ENCODE results near the gene KRTAP4-8. TPM values are rescaled to one million over a fixed set of nuclear protein-coding genes. Genes with fewer than 3 reads are reported as not detected.
"Not testable (repeated sequence)": the region's sequence is repeated elsewhere in the genome, so short reads cannot be mapped to it uniquely, and the experiment has no call there.

Gene KRTAP4-8
- total and polyA plus RNA-seq, 5 donors from 2014 or later = not detected

- peak; percentile 65 to 68 for ATAC-seq (ENCODE audit: low read depth in 2 of 2)
- H3K36me3 Mint-ChIP-seq; H3K9me3 ChIP-seq (ENCODE audit: control insufficient read depth in 2 of 2, low read length in 2 of 2); H3K27ac ChIP-seq (ENCODE audit: insufficient read depth, low read length, poor library complexity, severe bottlenecking); H3K36me3 ChIP-seq (ENCODE audit: control insufficient read depth, insufficient read depth, low read length); H3K27me3 ChIP-seq (ENCODE audit: control insufficient read depth, insufficient read depth, low read length); H3K4me1 ChIP-seq (ENCODE audit: control insufficient read depth, insufficient read depth, low read length, poor library complexity, severe bottlenecking); H3K9me3 Mint-ChIP-seq: not testable (repeated sequence)
- Mint-ChIP-seq H3K27me3 (peaks cover 38% of the 10 kb centered on the region), H3K4me1 (peaks cover 7 to 40% (median 14%) of the 10 kb centered on the region in 4 donors), H3K4me3 (peak overlapping the region in 2 of 4 donors; percentile 50 to 58), H3K27ac (peak overlapping the region; percentile 5 to 83 (median 76))
- H3K4me3 ChIP-seq (ENCODE audit: low read depth, low read length) = peak overlapping the region; percentile 41
- peak in 2 of 3 donors; percentile 22 to 35 for DNase-seq
These were observed 22.1 kb upstream of the KRTAP4-8 start for GRCh38 chr17:41119696-41120690.

GRCh38 chr17:41118721-41119120 is 20.8 kb upstream of the KRTAP4-8 start:
- ATAC-seq (ENCODE audit: low read depth in 2 of 2) = no peak
- no peaks in the 10 kb centered on the region for H3K36me3 Mint-ChIP-seq

DNA sequence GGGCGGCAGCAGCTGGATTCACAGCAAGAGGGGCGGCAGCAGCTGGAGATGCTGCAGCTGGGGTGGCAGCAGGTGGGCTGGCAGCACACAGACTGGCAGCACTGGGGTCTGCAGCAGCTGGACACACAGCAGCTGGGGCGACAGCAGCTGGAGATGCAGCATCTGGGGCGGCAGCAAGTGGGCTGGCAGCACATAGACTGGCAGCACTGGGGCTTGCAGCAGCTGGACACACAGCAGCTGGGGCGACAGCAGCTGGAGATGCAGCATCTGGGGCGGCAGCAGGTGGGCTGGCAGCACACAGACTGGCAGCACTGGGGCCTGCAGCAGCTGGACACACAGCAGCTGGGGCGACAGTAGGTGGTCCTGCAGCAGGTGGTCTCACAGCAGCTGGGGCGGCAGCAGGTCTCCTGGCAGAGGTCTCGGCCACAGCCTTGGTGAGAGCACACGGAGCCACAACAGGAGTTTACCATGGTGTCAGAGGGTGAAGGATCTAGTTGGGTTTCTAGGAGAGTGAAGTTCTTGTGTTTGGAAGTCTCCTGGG is 20.0 kb upstream of the KRTAP4-8 start, which contains the start of gene KRTAP4-11:
TSS of gene KRTAP4-11 (minus strand) at position 528 of the 541 bp plus-strand sequence. CDS start at position 470, 58 bp downstream.
- H3K9me3 Mint-ChIP-seq; ATAC-seq (ENCODE audit: low read depth in 2 of 2); H3K4me3 ChIP-seq (ENCODE audit: low read depth, low read length); H3K36me3 Mint-ChIP-seq; DNase-seq; H3K27me3 ChIP-seq (ENCODE audit: control insufficient read depth, insufficient read depth, low read length); H3K4me1 ChIP-seq (ENCODE audit: control insufficient read depth, insufficient read depth, low read length, poor library complexity, severe bottlenecking); H3K36me3 ChIP-seq (ENCODE audit: control insufficient read depth, insufficient read depth, low read length); H3K9me3 ChIP-seq (ENCODE audit: control insufficient read depth in 2 of 2, low read length in 2 of 2); H3K4me3 Mint-ChIP-seq; H3K27ac ChIP-seq (ENCODE audit: insufficient read depth, low read length, poor library complexity, severe bottlenecking): not testable (repeated sequence)
- Mint-ChIP-seq H3K4me1 (peaks cover 7 to 24% (median 10%) of the 10 kb centered on the region in 4 donors), H3K27ac (peak within 1 kb of the TSS in 1 of 3 donors; percentile 65), H3K27me3 (peaks cover 27% of the 10 kb centered on the region)

More at GRCh38 chr17:41118721-41119120, 20.8 kb upstream of the KRTAP4-8 start:
- Mint-ChIP-seq H3K4me1 (peaks cover 7 to 30% (median 11%) of the 10 kb centered on the region in 4 donors), H3K4me3 (no peak overlapping the region), H3K27me3 (peaks cover 31% of the 10 kb centered on the region), H3K27ac (no peak overlapping the region), H3K9me3 (peaks cover 0 to 6% (median 0%) of the 10 kb centered on the region in 7 donors)
- Histone ChIP-seq H3K4me3 (ENCODE audit: low read depth, low read length) (no peak overlapping the region), H3K27ac (ENCODE audit: insufficient read depth, low read length, poor library complexity, severe bottlenecking) (no peak overlapping the region), H3K9me3 (ENCODE audit: control insufficient read depth in 2 of 2, low read length in 2 of 2) (no peaks in the 10 kb centered on the region), H3K36me3 (ENCODE audit: control insufficient read depth, insufficient read depth, low read length) (no peaks in the 10 kb centered on the region), H3K4me1 (ENCODE audit: control insufficient read depth, insufficient read depth, low read length, poor library complexity, severe bottlenecking) (peaks cover 9% of the 10 kb centered on the region), H3K27me3 (ENCODE audit: control insufficient read depth, insufficient read depth, low read length) (peaks cover 7% of the 10 kb centered on the region)
- DNase-seq = no peak

GRCh38 chr17:41116297-41116696 is 18.4 kb upstream of the KRTAP4-8 start:
- no peak overlapping the region for H3K4me3 Mint-ChIP-seq
- H3K4me1 Mint-ChIP-seq = peaks cover 7 to 21% (median 10%) of the 10 kb centered on the region in 4 donors
- H3K36me3 ChIP-seq (ENCODE audit: control insufficient read depth, insufficient read depth, low read length) = no peaks in the 10 kb centered on the region
- peaks cover 29% of the 10 kb centered on the region for H3K27me3 Mint-ChIP-seq
- no peak overlapping the region for H3K27ac ChIP-seq (ENCODE audit: insufficient read depth, low read length, poor library complexity, severe bottlenecking)
- peaks cover 0 to 6% (median 0%) of the 10 kb centered on the region in 7 donors for H3K9me3 Mint-ChIP-seq
- no peaks in the 10 kb centered on the region for H3K36me3 Mint-ChIP-seq
- H3K27ac Mint-ChIP-seq = no peak overlapping the region
- H3K4me1 ChIP-seq (ENCODE audit: control insufficient read depth, insufficient read depth, low read length, poor library complexity, severe bottlenecking) = peaks cover 9% of the 10 kb centered on the region
- ATAC-seq (ENCODE audit: low read depth in 2 of 2) = no peak
- peaks cover 3% of the 10 kb centered on the region for H3K27me3 ChIP-seq (ENCODE audit: control insufficient read depth, insufficient read depth, low read length)
- no peak overlapping the region for H3K4me3 ChIP-seq (ENCODE audit: low read depth, low read length)
- H3K9me3 ChIP-seq (ENCODE audit: control insufficient read depth in 2 of 2, low read length in 2 of 2) = peaks cover 0 to 5% of the 10 kb centered on the region in 2 experiments
- DNase-seq = no peak

DNA sequence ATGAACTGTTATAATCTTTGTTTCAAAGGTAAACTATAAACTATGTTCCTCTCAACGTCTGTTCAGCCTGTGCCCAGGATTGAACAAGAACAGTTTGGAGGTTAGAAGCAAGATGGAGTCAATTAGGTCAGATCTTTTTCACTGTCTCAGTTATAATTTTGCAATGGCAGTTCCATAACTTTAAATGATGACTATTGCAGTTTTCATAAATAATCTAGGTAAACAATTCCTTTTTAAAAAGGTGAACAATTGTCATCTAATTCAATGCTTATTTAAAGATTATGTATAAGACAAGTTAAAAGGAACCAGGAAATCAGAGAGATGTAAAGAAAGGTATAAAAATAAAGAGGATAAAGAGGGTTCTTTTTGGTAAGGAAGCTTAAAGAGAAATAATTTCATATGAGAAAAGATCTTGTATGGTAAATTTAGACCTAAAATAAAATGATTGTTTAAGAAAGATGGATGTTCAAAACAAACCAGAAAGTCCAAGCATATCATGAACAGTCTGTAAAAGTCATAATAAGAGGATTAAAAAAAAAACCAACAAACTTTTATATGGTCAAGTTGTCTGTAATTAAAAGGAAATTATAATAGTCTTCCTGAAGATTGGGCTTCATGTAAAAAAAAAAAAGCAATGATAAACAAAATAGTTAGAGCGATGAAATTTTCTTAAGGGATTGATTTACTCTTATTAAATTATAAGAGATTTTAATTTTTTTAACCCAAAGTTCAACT is 13.4 kb upstream of the KRTAP4-8 start:
- Histone ChIP-seq H3K9me3 (ENCODE audit: control insufficient read depth in 2 of 2, low read length in 2 of 2) (peaks cover 0 to 5% of the 10 kb centered on the region in 2 experiments), H3K4me1 (ENCODE audit: control insufficient read depth, insufficient read depth, low read length, poor library complexity, severe bottlenecking) (no peaks in the 10 kb centered on the region), H3K36me3 (ENCODE audit: control insufficient read depth, insufficient read depth, low read length) (no peaks in the 10 kb centered on the region), H3K27ac (ENCODE audit: insufficient read depth, low read length, poor library complexity, severe bottlenecking) (no peak overlapping the region), H3K4me3 (ENCODE audit: low read depth, low read length) (no peak overlapping the region), H3K27me3 (ENCODE audit: control insufficient read depth, insufficient read depth, low read length) (peaks cover 3% of the 10 kb centered on the region)
- Mint-ChIP-seq H3K27ac (no peak overlapping the region), H3K4me3 (no peak overlapping the region), H3K9me3 (peaks cover 0 to 9% (median 2%) of the 10 kb centered on the region in 7 donors), H3K4me1 (peaks cover 0 to 9% (median 0%) of the 10 kb centered on the region in 4 donors), H3K27me3 (peaks cover 16% of the 10 kb centered on the region), H3K36me3 (no peaks in the 10 kb centered on the region)
- ATAC-seq (ENCODE audit: low read depth in 2 of 2) = no peak
- no peak for DNase-seq

GRCh38 chr17:41108728-41109386 is 10.9 kb upstream of the KRTAP4-8 start:
- ATAC-seq (ENCODE audit: low read depth in 2 of 2); H3K4me3 ChIP-seq (ENCODE audit: low read depth, low read length); H3K4me1 ChIP-seq (ENCODE audit: control insufficient read depth, insufficient read depth, low read length, poor library complexity, severe bottlenecking); H3K27ac Mint-ChIP-seq; H3K36me3 Mint-ChIP-seq; H3K4me1 Mint-ChIP-seq; H3K27ac ChIP-seq (ENCODE audit: insufficient read depth, low read length, poor library complexity, severe bottlenecking); DNase-seq; H3K9me3 ChIP-seq (ENCODE audit: control insufficient read depth in 2 of 2, low read length in 2 of 2); H3K9me3 Mint-ChIP-seq; H3K36me3 ChIP-seq (ENCODE audit: control insufficient read depth, insufficient read depth, low read length); H3K4me3 Mint-ChIP-seq; H3K27me3 ChIP-seq (ENCODE audit: control insufficient read depth, insufficient read depth, low read length): not testable (repeated sequence)
- H3K27me3 Mint-ChIP-seq = peaks cover 18% of the 10 kb centered on the region

GRCh38 chr17:41107941-41108450 is 10.1 kb upstream of the KRTAP4-8 start:
- no peak overlapping the region for H3K27ac Mint-ChIP-seq
- H3K4me3 ChIP-seq (ENCODE audit: low read depth, low read length) = no peak overlapping the region
- peaks cover 0 to 7% (median 0%) of the 10 kb centered on the region in 4 donors for H3K4me1 Mint-ChIP-seq

More at GRCh38 chr17:41107941-41108450, 10.1 kb upstream of the KRTAP4-8 start:
- Mint-ChIP-seq H3K27me3 (peaks cover 18% of the 10 kb centered on the region), H3K36me3 (no peaks in the 10 kb centered on the region), H3K4me3 (no peak overlapping the region), H3K9me3 (peaks cover 0 to 5% (median 2%) of the 10 kb centered on the region in 7 donors)
- H3K9me3 ChIP-seq (ENCODE audit: control insufficient read depth in 2 of 2, low read length in 2 of 2) = peaks cover 0 to 3% of the 10 kb centered on the region in 2 experiments
- no peaks in the 10 kb centered on the region for H3K27me3 ChIP-seq (ENCODE audit: control insufficient read depth, insufficient read depth, low read length)
- no peak for DNase-seq
- no peaks in the 10 kb centered on the region for H3K4me1 ChIP-seq (ENCODE audit: control insufficient read depth, insufficient read depth, low read length, poor library complexity, severe bottlenecking)
- ATAC-seq (ENCODE audit: low read depth in 2 of 2) = no peak
- H3K27ac ChIP-seq (ENCODE audit: insufficient read depth, low read length, poor library complexity, severe bottlenecking) = no peak overlapping the region
- no peaks in the 10 kb centered on the region for H3K36me3 ChIP-seq (ENCODE audit: control insufficient read depth, insufficient read depth, low read length)

Data from CD4-positive, CD25-positive, alpha-beta regulatory T cell (primary cell).